Raji (cell line): ENCODE data around the gene DNAH9.

Experiments used
- POLR2A ChIP-seq: IDR thresholded peaks from 2 replicates; pipeline ENCODE4 v1.6.1; 2011; ENCODE audit warnings: low read depth, low read length, control low read depth; ENCODE audit not compliant: insufficient read depth

Gene DNAH9

GRCh38 chr17:11578998-11579397 is 19.3 kb upstream of the DNAH9 start:
- no peak for TF ChIP-seq POLR2A

- no peak for TF ChIP-seq POLR2A
Observed at GRCh38 chr17:11580677-11581076, 17.6 kb upstream of the DNAH9 start.

GRCh38 chr17:11582217-11582616 is 16.1 kb upstream of the DNAH9 start:
- no peak for TF ChIP-seq POLR2A

- TF ChIP-seq POLR2A: no peak
Observed at GRCh38 chr17:11583306-11583992, 14.8 kb upstream of the DNAH9 start.

- TF ChIP-seq POLR2A: no peak
Observed at GRCh38 chr17:11589716-11590115, 8.6 kb upstream of the DNAH9 start.

- no peak for TF ChIP-seq POLR2A
Observed at GRCh38 chr17:11601661-11602060, 3.4 kb downstream of the DNAH9 start.

- no peak for TF ChIP-seq POLR2A
Observed at GRCh38 chr17:11608396-11608795, 10.1 kb downstream of the DNAH9 start.

GRCh38 chr17:11610999-11611566 is 12.8 kb downstream of the DNAH9 start:
- TF ChIP-seq POLR2A: no peak

GRCh38 chr17:11612956-11613355 is 14.7 kb downstream of the DNAH9 start:
- no peak for TF ChIP-seq POLR2A

- TF ChIP-seq POLR2A: no peak
Observed at GRCh38 chr17:11618861-11619566, 20.7 kb downstream of the DNAH9 start.

GRCh38 chr17:11622492-11622891 is 24.2 kb downstream of the DNAH9 start:
- no peak for TF ChIP-seq POLR2A

GRCh38 chr17:11624976-11625375 is 26.7 kb downstream of the DNAH9 start:
- TF ChIP-seq POLR2A: no peak

GRCh38 chr17:11625878-11626277 is 27.6 kb downstream of the DNAH9 start:
- no peak for TF ChIP-seq POLR2A

- TF ChIP-seq POLR2A: no peak
Observed at GRCh38 chr17:11627301-11627940, 29.2 kb downstream of the DNAH9 start.

GRCh38 chr17:11628374-11628773 is 30.1 kb downstream of the DNAH9 start:
- no peak for TF ChIP-seq POLR2A

GRCh38 chr17:11628831-11629230 is 30.6 kb downstream of the DNAH9 start:
- no peak for TF ChIP-seq POLR2A
